ENCODE data around the gene MYO1E.
"Not testable (repeated sequence)": the region's sequence is repeated elsewhere in the genome, so short reads cannot be mapped to it uniquely, and the experiment has no call there.

Gene MYO1E

GRCh38 chr15:59387196-59387878 is 14.7 kb upstream of the MYO1E start:
- not testable (repeated sequence) for DNase-seq

GRCh38 chr15:59385171-59385570 is 12.5 kb upstream of the MYO1E start:
- no peak for DNase-seq

- DNase-seq, result no peak
Measured at GRCh38 chr15:59384507-59384906, 11.8 kb upstream of the MYO1E start.

- no peak for DNase-seq
Measured at GRCh38 chr15:59380902-59381610, 8.4 kb upstream of the MYO1E start.

GRCh38 chr15:59379531-59379930 is 6.9 kb upstream of the MYO1E start:
- DNase-seq, result no peak

GRCh38 chr15:59378855-59379254 is 6.2 kb upstream of the MYO1E start:
- DNase-seq, result no peak

- no peak for DNase-seq
Measured at GRCh38 chr15:59377924-59378323, 5.3 kb upstream of the MYO1E start.

GRCh38 chr15:59376733-59377132 is 4.1 kb upstream of the MYO1E start:
- DNase-seq, result no peak

- no peak for DNase-seq
Measured at GRCh38 chr15:59373215-59373614, 544 bp upstream of the MYO1E start.

GRCh38 chr15:59371458-59372351 is 966 bp downstream of the MYO1E start:
- no peak for DNase-seq

- no peak for DNase-seq
Measured at GRCh38 chr15:59369597-59369996, 3.1 kb downstream of the MYO1E start.

GRCh38 chr15:59367022-59367451 is 5.6 kb downstream of the MYO1E start:
- DNase-seq, result peak; percentile 38 to 44

GRCh38 chr15:59366333-59367021 is 6.2 kb downstream of the MYO1E start:
- peak in 1 of 2 donors; percentile 36 for DNase-seq

- DNase-seq, result peak; percentile 71 to 75
Measured at GRCh38 chr15:59364248-59364647, 8.4 kb downstream of the MYO1E start.

GRCh38 chr15:59362331-59362730 is 10.3 kb downstream of the MYO1E start:
- no peak for DNase-seq

GRCh38 chr15:59360896-59361295 is 11.8 kb downstream of the MYO1E start:
- DNase-seq, result no peak

GRCh38 chr15:59360305-59360704 is 12.4 kb downstream of the MYO1E start:
- DNase-seq, result no peak

GRCh38 chr15:59355730-59356129 is 16.9 kb downstream of the MYO1E start:
- no peak for DNase-seq

GRCh38 chr15:59354417-59355031 is 18.1 kb downstream of the MYO1E start:
- DNase-seq, result no peak

- DNase-seq, result no peak
Measured at GRCh38 chr15:59353994-59354416, 18.7 kb downstream of the MYO1E start.

- no peak for DNase-seq
Measured at GRCh38 chr15:59352683-59353082, 20.0 kb downstream of the MYO1E start.

- peak; percentile 43 to 84 for DNase-seq
Measured at GRCh38 chr15:59352189-59352588, 20.5 kb downstream of the MYO1E start.

- DNase-seq, result no peak
Measured at GRCh38 chr15:59350421-59350732, 22.3 kb downstream of the MYO1E start.

Data from inflammatory macrophage treated with lipopolysaccharide for 1 hour (primary cell).